Measurements from ENCODE around the gene RXRB.

Gene RXRB

DNA sequence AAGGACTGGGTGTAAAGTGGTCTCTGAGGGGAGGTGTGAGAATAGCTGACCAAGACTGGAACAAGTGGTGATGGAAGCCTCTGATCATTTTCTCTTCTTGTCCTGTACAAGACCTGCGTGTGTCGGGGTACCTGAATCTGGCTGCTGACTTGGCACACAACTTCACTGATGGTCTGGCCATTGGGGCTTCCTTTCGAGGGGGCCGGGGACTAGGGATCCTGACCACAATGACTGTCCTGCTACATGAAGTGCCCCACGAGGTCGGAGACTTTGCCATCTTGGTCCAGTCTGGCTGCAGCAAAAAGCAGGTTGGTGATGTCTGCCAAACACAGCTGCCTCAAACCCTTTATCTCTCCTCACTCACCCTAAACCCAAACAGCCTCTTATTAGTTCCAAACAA is 2.3 kb upstream of the RXRB start:
- CTCF ChIA-PET, result interaction anchor here (1.4 kb wide), 1 partner anchor 45 kb away, joined by 6 read pairs; no protein-coding TSS in a partner anchor
- Histone ChIP-seq H3K27ac (ENCODE audit: extremely low read depth, low read depth, low read length) (no peak overlapping the region), H3K4me1 (ENCODE audit: control insufficient read depth, insufficient read depth, low read length) (peaks cover 26% of the 10 kb centered on the region), H3K4me3 (ENCODE audit: low read depth, low read length) (no peak overlapping the region), H3K36me3 (ENCODE audit: control insufficient read depth in 2 of 2, insufficient read depth in 1 of 2, low read length in 2 of 2) (peaks cover 0 to 29% of the 10 kb centered on the region in 2 experiments; a peak in 2 of 3 replicates), H3K9me3 (ENCODE audit: control insufficient read depth, insufficient read depth, low read depth, low read length) (no peaks in the 10 kb centered on the region)
- no peak for TF ChIP-seq ZBTB1 (tag by site-specific recombination; IDR thresholded peaks at IDR 0.05)
- no peak for TF ChIP-seq ZFP3 (tag by site-specific recombination; IDR thresholded peaks at IDR 0.05; ENCODE audit: low read depth)
- TF ChIP-seq, protein P1, sequence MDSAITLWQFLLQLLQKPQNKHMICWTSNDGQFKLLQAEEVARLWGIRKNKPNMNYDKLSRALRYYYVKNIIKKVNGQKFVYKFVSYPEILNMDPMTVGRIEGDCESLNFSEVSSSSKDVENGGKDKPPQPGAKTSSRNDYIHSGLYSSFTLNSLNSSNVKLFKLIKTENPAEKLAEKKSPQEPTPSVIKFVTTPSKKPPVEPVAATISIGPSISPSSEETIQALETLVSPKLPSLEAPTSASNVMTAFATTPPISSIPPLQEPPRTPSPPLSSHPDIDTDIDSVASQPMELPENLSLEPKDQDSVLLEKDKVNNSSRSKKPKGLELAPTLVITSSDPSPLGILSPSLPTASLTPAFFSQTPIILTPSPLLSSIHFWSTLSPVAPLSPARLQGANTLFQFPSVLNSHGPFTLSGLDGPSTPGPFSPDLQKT (IDR thresholded peaks at IDR 0.05; ENCODE audit: borderline replicate concordance, low read depth, low read length), result no peak
- TF ChIP-seq, protein P2, sequence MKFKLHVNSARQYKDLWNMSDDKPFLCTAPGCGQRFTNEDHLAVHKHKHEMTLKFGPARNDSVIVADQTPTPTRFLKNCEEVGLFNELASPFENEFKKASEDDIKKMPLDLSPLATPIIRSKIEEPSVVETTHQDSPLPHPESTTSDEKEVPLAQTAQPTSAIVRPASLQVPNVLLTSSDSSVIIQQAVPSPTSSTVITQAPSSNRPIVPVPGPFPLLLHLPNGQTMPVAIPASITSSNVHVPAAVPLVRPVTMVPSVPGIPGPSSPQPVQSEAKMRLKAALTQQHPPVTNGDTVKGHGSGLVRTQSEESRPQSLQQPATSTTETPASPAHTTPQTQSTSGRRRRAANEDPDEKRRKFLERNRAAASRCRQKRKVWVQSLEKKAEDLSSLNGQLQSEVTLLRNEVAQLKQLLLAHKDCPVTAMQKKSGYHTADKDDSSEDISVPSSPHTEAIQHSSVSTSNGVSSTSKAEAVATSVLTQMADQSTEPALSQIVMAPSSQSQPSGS (tag by site-specific recombination; IDR thresholded peaks at IDR 0.05; ENCODE audit: low read depth), result no peak
- TF ChIP-seq WT1 (tag by site-specific recombination; IDR thresholded peaks at IDR 0.05), result no peak
- TF ChIP-seq, protein P3, sequence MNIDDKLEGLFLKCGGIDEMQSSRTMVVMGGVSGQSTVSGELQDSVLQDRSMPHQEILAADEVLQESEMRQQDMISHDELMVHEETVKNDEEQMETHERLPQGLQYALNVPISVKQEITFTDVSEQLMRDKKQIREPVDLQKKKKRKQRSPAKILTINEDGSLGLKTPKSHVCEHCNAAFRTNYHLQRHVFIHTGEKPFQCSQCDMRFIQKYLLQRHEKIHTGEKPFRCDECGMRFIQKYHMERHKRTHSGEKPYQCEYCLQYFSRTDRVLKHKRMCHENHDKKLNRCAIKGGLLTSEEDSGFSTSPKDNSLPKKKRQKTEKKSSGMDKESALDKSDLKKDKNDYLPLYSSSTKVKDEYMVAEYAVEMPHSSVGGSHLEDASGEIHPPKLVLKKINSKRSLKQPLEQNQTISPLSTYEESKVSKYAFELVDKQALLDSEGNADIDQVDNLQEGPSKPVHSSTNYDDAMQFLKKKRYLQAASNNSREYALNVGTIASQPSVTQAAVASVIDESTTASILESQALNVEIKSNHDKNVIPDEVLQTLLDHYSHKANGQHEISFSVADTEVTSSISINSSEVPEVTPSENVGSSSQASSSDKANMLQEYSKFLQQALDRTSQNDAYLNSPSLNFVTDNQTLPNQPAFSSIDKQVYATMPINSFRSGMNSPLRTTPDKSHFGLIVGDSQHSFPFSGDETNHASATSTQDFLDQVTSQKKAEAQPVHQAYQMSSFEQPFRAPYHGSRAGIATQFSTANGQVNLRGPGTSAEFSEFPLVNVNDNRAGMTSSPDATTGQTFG (tag by site-specific recombination; IDR thresholded peaks at IDR 0.05; ENCODE audit: borderline replicate concordance), result no peak
- no peak for TF ChIP-seq ZNF654 (tag by site-specific recombination; IDR thresholded peaks at IDR 0.05; ENCODE audit: low read depth)
- TF ChIP-seq, protein P4, sequence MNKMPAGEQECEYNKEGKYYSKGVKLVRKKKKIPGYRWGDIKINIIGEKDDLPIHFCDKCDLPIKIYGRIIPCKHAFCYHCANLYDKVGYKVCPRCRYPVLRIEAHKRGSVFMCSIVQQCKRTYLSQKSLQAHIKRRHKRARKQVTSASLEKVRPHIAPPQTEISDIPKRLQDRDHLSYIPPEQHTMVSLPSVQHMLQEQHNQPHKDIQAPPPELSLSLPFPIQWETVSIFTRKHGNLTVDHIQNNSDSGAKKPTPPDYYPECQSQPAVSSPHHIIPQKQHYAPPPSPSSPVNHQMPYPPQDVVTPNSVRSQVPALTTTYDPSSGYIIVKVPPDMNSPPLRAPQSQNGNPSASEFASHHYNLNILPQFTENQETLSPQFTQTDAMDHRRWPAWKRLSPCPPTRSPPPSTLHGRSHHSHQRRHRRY (tag by site-specific recombination; IDR thresholded peaks at IDR 0.05), result no peak
- POLR2A ChIA-PET, result interaction anchor here (1.2 to 1.3 kb wide), 2 partner anchors 75 to 231 kb away, joined by 3 to 4 read pairs; no protein-coding TSS in a partner anchor

DNA sequence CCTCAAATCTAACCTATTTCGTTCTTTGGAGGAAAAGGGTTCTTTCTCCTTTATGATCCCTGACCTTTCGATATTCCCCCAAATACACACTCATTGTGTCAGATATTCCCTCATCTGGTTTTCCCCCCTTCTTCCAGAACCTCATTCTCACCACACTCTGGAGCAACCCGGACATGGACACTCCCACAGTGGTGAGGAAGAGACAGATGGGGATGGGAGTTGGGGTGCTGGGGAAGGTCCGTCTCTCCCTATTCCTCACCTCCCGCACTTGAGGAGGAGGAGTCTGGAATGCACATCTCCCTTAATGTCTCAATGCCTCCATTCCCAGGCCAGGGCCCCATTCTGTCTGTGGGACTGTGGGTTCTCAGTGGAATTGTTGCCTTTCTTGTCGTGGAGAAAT is 1.5 kb upstream of the RXRB start:
- CTCF ChIA-PET, result interaction anchor here (1.4 kb wide), 1 partner anchor 46 kb away, joined by 6 read pairs; no protein-coding TSS in a partner anchor
- peaks cover 26% of the 10 kb centered on the region for H3K4me1 ChIP-seq (ENCODE audit: control insufficient read depth, insufficient read depth, low read length)
- no peak for TF ChIP-seq ZNF221 (tag by site-specific recombination; IDR thresholded peaks at IDR 0.05; ENCODE audit: borderline replicate concordance)
- no peak for TF ChIP-seq GLIS1 (tag by site-specific recombination; IDR thresholded peaks at IDR 0.05)
- no peak for TF ChIP-seq ZNF621 (tag by site-specific recombination; IDR thresholded peaks at IDR 0.05)
- TF ChIP-seq, protein P5, sequence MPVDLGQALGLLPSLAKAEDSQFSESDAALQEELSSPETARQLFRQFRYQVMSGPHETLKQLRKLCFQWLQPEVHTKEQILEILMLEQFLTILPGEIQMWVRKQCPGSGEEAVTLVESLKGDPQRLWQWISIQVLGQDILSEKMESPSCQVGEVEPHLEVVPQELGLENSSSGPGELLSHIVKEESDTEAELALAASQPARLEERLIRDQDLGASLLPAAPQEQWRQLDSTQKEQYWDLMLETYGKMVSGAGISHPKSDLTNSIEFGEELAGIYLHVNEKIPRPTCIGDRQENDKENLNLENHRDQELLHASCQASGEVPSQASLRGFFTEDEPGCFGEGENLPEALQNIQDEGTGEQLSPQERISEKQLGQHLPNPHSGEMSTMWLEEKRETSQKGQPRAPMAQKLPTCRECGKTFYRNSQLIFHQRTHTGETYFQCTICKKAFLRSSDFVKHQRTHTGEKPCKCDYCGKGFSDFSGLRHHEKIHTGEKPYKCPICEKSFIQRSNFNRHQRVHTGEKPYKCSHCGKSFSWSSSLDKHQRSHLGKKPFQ (tag by site-specific recombination; IDR thresholded peaks at IDR 0.05), result no peak
- TF ChIP-seq PRDM1 (tag by site-specific recombination; IDR thresholded peaks at IDR 0.05), result no peak
- TF ChIP-seq, protein P6, sequence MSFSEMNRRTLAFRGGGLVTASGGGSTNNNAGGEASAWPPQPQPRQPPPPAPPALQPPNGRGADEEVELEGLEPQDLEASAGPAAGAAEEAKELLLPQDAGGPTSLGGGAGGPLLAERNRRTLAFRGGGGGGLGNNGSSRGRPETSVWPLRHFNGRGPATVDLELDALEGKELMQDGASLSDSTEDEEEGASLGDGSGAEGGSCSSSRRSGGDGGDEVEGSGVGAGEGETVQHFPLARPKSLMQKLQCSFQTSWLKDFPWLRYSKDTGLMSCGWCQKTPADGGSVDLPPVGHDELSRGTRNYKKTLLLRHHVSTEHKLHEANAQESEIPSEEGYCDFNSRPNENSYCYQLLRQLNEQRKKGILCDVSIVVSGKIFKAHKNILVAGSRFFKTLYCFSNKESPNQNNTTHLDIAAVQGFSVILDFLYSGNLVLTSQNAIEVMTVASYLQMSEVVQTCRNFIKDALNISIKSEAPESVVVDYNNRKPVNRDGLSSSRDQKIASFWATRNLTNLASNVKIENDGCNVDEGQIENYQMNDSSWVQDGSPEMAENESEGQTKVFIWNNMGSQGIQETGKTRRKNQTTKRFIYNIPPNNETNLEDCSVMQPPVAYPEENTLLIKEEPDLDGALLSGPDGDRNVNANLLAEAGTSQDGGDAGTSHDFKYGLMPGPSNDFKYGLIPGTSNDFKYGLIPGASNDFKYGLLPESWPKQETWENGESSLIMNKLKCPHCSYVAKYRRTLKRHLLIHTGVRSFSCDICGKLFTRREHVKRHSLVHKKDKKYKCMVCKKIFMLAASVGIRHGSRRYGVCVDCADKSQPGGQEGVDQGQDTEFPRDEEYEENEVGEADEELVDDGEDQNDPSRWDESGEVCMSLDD (tag by site-specific recombination; IDR thresholded peaks at IDR 0.05), result no peak
- TF ChIP-seq ZNF549 (tag by site-specific recombination; IDR thresholded peaks at IDR 0.05), result no peak
- TF ChIP-seq ZNF558 (tag by site-specific recombination; IDR thresholded peaks at IDR 0.05), result no peak
- TF ChIP-seq, protein P7, sequence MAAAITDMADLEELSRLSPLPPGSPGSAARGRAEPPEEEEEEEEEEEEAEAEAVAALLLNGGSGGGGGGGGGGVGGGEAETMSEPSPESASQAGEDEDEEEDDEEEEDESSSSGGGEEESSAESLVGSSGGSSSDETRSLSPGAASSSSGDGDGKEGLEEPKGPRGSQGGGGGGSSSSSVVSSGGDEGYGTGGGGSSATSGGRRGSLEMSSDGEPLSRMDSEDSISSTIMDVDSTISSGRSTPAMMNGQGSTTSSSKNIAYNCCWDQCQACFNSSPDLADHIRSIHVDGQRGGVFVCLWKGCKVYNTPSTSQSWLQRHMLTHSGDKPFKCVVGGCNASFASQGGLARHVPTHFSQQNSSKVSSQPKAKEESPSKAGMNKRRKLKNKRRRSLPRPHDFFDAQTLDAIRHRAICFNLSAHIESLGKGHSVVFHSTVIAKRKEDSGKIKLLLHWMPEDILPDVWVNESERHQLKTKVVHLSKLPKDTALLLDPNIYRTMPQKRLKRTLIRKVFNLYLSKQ (tag by site-specific recombination; IDR thresholded peaks at IDR 0.05; ENCODE audit: borderline replicate concordance), result no peak
- peak overlapping the region; percentile 75; the same call in 1 of the 2 replicates for H3K4me3 ChIP-seq (ENCODE audit: low read depth, low read length)
- H3K9me3 ChIP-seq (ENCODE audit: control insufficient read depth, insufficient read depth, low read depth, low read length), result no peaks in the 10 kb centered on the region
- no peak overlapping the region for H3K27ac ChIP-seq (ENCODE audit: extremely low read depth, low read depth, low read length)
- POLR2A ChIA-PET, result interaction anchor here (1.0 kb wide), 1 partner anchor 47 kb away, joined by 3 read pairs; no protein-coding TSS in a partner anchor
- H3K36me3 ChIP-seq (ENCODE audit: control insufficient read depth in 2 of 2, insufficient read depth in 1 of 2, low read length in 2 of 2), result peaks cover 1 to 33% of the 10 kb centered on the region in 2 experiments; a peak in 2 of 3 replicates
